Measurements from ENCODE around the gene SFSWAP.
A peak's percentile ranks its signal among the peaks of the same experiment; 100 is the strongest.

SFSWAP gene

DNA sequence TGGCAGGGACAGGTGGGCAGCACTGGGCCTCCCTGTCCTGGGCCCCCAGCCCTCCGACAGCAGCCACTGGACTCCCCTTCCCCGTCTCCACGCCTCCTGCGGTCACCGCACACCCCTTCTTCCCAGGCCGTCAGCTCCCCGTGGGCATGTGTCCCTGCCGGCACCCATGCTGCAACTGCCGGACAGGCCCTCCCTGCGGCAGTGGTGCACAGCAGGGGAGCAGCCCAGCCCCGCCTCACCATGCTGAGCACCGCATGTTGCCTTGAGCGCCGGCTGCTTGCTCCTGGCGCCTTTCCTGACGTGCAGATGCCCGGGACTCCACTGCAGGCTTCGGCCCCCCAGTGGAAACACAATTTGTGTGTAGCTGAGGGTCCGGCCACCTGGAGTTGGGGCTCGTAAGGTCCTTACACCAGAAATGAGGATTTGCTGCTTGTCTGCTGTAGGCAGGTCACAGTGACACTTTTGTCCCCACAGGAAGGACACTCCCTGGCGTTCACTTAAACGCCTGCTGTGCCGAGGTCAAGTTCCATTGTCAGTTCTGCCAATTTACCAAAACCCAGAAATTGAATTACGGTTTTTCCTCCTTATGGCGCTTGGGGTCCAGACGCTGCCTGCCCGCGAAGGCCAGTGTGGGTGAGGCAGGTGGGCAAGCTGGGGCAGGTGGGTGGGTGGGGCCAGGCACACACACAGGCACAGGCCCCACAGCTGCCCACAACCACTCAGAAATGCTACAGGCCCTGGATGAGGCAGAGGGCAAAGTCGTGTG is 89.1 kb downstream of the SFSWAP start:
- TF ChIP-seq, protein P1, sequence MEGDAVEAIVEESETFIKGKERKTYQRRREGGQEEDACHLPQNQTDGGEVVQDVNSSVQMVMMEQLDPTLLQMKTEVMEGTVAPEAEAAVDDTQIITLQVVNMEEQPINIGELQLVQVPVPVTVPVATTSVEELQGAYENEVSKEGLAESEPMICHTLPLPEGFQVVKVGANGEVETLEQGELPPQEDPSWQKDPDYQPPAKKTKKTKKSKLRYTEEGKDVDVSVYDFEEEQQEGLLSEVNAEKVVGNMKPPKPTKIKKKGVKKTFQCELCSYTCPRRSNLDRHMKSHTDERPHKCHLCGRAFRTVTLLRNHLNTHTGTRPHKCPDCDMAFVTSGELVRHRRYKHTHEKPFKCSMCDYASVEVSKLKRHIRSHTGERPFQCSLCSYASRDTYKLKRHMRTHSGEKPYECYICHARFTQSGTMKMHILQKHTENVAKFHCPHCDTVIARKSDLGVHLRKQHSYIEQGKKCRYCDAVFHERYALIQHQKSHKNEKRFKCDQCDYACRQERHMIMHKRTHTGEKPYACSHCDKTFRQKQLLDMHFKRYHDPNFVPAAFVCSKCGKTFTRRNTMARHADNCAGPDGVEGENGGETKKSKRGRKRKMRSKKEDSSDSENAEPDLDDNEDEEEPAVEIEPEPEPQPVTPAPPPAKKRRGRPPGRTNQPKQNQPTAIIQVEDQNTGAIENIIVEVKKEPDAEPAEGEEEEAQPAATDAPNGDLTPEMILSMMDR (conservative IDR thresholded peaks at IDR 0.05; ENCODE audit: low read depth) = no peak
- H3K27ac ChIP-seq = 0 out of 2 replicates have a peak overlapping the region, but pooled peaks have one; percentile 2
- no peak for DNase-seq (ENCODE audit: low spot score)
- CTCF ChIA-PET = no interaction called here
- POLR2A ChIA-PET (ENCODE audit: low non-redundant PET) = no interaction called here

DNA sequence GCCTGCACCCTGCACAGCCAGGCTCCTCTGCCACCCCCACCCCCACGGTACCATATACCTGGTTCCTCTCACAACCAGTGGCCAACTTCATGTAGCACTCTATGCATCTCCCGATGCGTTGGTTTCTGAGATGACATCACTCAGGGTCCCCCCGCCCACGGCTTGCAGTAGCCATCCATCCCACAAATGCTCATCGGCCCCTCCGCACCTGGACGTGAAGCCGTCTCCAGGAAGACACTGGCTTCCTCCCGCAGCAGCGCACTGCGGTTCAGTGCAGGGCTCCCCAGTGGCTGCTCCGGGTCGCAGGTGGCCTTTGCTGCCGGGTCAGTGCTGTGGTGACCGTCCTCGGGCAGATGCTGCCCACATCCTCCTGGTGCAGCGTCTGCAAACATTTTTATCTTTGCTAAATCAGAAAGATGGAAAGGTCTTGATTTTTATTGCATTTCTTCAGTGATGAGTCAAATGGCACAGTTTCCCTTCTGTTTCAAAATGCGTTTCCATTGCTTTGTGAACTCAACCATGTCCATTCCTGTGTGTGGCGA is 89.8 kb downstream of the SFSWAP start:
- DNase-seq (ENCODE audit: low spot score) = no peak
- 0 out of 2 replicates have a peak overlapping the region, but pooled peaks have one; percentile 2 for H3K27ac ChIP-seq
- TF ChIP-seq, protein P1 (conservative IDR thresholded peaks at IDR 0.05; ENCODE audit: low read depth) = no peak
- POLR2A ChIA-PET (ENCODE audit: low non-redundant PET) = no interaction called here
- CTCF ChIA-PET = no interaction called here

DNA sequence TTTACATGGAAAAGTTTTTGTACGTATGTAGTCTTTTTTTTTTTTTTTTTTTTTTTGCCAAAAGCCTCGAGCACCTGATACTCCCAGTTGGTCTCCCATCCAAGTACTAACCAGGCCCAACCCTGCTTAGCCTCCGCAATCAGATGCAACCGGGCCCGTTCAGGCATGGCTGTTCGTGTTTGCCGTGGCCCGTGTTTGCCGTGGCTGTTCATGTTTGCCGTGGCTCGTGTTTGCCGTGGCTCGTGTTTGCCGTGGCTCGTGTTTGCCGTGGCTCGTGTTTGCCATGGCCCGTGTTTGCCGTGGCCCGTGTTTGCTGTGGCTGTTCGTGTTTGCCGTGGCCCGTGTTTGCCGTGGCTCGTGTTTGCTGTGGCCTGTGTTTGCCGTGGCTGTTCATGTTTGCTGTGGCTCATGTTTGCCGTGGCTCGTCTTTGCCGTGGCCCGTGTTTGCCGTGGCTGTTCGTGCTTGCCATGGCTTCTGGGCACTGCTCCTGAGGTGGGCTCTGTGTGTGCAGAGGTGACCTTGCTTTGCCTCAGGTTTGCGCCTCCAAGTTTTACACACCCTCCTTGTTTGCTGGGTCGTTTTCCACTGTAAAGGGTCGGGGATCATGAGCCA is 90.5 kb downstream of the SFSWAP start:
- TF ChIP-seq, protein P1 (conservative IDR thresholded peaks at IDR 0.05; ENCODE audit: low read depth) = no peak
- POLR2A ChIA-PET (ENCODE audit: low non-redundant PET) = no interaction called here
- CTCF ChIA-PET = no interaction called here
- no peak overlapping the region for H3K27ac ChIP-seq
- no peak for DNase-seq (ENCODE audit: low spot score)

DNA sequence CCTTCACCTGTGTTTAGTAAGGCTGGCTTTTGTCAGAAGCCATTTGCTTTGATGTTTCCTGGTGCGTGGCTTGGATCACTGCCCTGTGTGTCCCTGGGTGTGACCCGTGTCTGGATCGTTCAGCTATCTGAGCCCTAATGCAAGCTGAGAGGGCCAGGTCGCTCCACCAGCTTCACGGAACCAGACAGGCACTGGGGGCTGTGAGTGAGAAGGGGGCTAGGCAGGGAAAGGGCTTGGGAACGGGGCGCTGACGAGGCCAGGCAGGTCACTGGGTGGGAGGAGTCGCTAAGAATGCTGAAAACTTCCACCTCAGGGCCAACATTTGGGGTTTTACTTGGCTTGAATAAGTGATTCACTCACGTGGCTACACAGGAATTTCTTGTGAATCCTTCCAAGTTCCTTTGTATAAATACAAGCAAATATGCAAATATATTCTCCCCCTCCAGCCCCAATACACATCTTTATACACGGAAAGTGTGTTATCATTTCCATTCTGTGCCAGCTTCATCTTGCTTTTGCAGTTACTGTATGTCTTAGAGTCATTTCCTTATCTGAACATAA is 93.2 kb downstream of the SFSWAP start:
- TF ChIP-seq, protein P1 (conservative IDR thresholded peaks at IDR 0.05; ENCODE audit: low read depth) = no peak
- no peak for DNase-seq (ENCODE audit: low spot score)
- ChIA-PET CTCF (no interaction called here), POLR2A (ENCODE audit: low non-redundant PET) (no interaction called here)
- H3K27ac ChIP-seq = peak overlapping the region; percentile 47

DNA sequence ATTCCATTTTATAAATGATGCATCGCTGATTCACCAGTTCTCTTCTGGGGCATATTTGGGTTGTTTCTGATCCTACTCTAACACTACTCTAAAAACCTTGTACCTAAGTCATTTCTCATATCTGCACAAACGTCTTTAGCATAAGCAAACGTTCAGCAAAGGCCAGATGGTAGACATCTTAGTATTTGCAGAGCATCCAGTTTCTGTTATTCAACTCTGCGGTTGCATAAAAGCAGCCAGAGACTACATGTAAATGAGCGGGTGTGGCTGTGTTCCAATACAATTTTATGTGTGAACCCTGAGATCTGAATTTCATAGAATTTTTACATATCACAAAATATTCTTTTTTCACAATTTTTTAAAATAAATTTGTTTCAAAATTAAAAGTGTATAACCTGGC is 94.5 kb downstream of the SFSWAP start:
- ChIA-PET CTCF (no interaction called here), POLR2A (ENCODE audit: low non-redundant PET) (no interaction called here)
- no peak overlapping the region for H3K27ac ChIP-seq
- TF ChIP-seq, protein P1 (conservative IDR thresholded peaks at IDR 0.05; ENCODE audit: low read depth) = no peak
- DNase-seq (ENCODE audit: low spot score) = no peak

DNA sequence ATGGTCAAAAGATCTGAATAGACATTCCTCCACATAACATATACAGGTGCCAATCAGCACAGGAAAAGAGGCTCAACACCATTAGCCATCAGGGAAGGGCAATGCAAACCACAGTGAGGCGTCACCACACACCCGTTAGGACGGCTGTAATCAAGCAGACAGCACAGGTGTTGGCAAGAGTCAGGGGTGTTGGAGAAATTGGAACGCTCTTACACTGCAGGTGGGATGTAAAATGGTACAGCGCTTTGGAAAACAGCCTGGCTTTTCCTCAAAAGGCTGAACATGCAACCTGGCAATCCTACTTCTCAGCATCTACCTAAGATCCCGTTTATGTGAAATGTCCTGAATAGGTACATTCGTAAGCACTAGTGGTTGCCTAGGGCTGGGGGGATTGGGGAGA is 95.8 kb downstream of the SFSWAP start:
- ChIA-PET CTCF (interaction anchor here (1.2 kb wide), 1 partner anchor 24 kb away, joined by 4 read pairs; no protein-coding TSS in a partner anchor), POLR2A (ENCODE audit: low non-redundant PET) (no interaction called here)
- DNase-seq (ENCODE audit: low spot score) = no peak
- TF ChIP-seq, protein P1 (conservative IDR thresholded peaks at IDR 0.05; ENCODE audit: low read depth) = no peak
- no peak overlapping the region for H3K27ac ChIP-seq
